ENCODE data around the gene RPL6.

Gene RPL6

DNA sequence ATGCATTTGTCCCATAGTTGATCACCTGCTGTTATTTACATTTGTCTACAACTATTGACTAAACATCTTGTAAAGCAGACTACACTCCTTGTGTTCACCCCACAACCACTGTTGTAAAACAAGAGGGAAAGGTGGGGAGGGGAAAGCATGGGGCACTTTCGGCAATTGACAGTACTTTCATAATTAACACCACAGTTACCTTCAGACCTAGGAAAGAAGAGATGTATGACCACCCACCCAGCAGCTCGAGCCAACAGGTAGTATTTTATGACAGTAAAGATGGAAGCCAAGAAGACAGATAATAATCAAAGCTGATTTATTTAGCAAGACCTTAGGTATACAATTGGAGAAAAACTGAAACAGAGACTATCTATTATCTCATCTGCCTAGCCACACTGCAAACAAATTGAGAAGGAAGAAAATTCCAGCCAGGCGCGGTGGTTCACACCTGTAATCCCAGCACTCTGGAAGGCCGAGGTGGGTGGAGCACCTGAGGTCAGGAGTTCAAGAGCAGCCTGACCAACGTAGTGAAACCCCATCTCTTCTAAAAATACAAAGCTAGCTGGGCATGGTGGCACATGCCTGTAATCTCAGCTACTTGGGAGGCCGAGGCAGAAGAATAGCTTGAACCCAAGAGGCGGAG is 38.4 kb downstream of the RPL6 start:
- no peak for ATAC-seq
- no peak for DNase-seq
- H3K9me3 Mint-ChIP-seq, result no peaks in the 10 kb centered on the region
- H3K27me3 Mint-ChIP-seq, result no peaks in the 10 kb centered on the region
- no peak overlapping the region for H3K4me3 Mint-ChIP-seq
- H3K4me1 Mint-ChIP-seq, result peaks cover 13% of the 10 kb centered on the region
- H3K27ac Mint-ChIP-seq, result no peak overlapping the region

DNA sequence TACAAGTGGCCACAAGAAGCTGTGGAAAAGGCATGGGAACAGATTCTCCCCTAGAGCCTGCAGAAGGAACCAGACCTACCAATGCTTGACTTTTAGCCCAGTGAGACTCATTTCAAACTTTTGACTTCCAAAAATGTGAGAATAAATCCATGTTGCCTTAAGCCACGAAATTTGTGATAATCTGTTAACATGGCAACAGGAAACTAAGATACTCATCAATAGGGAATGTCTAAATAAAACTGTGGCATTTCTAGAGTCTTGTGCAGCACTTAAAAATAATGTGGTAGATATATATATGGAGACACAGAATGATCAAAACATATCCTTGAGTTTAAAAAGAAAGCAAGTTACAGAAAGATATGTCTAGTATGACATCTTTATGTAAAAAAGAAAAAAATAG is 39.2 kb downstream of the RPL6 start:
- DNase-seq, result no peak
- H3K27me3 Mint-ChIP-seq, result no peaks in the 10 kb centered on the region
- no peak overlapping the region for H3K4me3 Mint-ChIP-seq
- no peak overlapping the region for H3K27ac Mint-ChIP-seq
- ATAC-seq, result no peak
- H3K9me3 Mint-ChIP-seq, result no peaks in the 10 kb centered on the region
- peaks cover 13% of the 10 kb centered on the region for H3K4me1 Mint-ChIP-seq

DNA sequence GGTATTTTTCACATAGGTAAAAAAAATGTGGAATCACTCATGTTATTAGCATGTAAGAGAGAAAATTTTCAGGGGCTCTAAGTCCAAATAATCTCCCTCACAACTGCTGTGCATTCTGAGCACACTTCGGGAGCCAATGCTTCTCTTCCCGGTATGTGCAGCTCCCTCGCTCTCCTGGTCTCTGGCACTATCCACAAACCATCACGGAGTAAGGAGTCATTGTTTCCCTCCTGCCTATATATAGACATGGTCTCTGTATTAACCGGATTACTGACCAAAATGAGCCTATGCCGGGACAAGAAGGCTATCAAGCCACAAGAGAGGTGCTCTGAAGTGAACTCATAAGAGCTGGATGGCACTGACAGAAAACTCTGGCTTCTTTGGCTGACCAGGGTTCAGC is 40.5 kb downstream of the RPL6 start:
- no peaks in the 10 kb centered on the region for H3K27me3 Mint-ChIP-seq
- H3K27ac Mint-ChIP-seq, result no peak overlapping the region
- peaks cover 8% of the 10 kb centered on the region for H3K4me1 Mint-ChIP-seq
- H3K9me3 Mint-ChIP-seq, result no peaks in the 10 kb centered on the region
- no peak for DNase-seq
- H3K4me3 Mint-ChIP-seq, result no peak overlapping the region
- no peak for ATAC-seq

DNA sequence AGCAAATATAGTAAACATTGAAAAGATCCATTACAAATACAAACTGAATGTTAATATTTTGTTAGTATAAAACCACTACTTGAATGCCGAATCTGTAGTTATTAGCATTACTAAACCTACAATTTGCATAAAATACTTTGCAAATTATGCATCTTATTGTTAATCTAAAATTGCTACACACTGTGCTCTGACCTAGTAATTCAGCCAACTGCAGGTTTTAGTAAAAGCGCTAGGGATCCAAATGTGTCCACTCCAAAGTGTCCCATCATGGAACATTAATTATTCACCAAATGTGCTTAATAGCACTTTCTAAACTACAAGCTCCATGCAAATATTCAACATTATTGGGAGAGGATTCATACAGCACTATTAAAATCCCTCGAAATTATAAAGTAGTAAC is 41.4 kb downstream of the RPL6 start:
- Mint-ChIP-seq H3K27me3 (no peaks in the 10 kb centered on the region), H3K4me3 (no peak overlapping the region)

GRCh38 chr12:112362310-112362709 is 47.1 kb downstream of the RPL6 start:
- DNase-seq, result no peak
- Mint-ChIP-seq H3K4me3 (no peak overlapping the region), H3K9me3 (no peaks in the 10 kb centered on the region), H3K4me1 (peaks cover 5% of the 10 kb centered on the region), H3K27ac (peak overlapping the region in 1 of 2 donors; percentile 15), H3K27me3 (no peaks in the 10 kb centered on the region)
- no peak for ATAC-seq

More for the DNA sequence above, 41.4 kb downstream of the RPL6 start:
- DNase-seq (no peak), ATAC-seq (no peak)
- no peak overlapping the region for H3K27ac Mint-ChIP-seq
- peaks cover 8% of the 10 kb centered on the region for H3K4me1 Mint-ChIP-seq
- H3K9me3 Mint-ChIP-seq, result no peaks in the 10 kb centered on the region

- DNase-seq, result no peak
- no peak for ATAC-seq
- Mint-ChIP-seq H3K4me3 (no peak overlapping the region), H3K4me1 (peaks cover 5% of the 10 kb centered on the region), H3K9me3 (no peaks in the 10 kb centered on the region), H3K27ac (no peak overlapping the region), H3K27me3 (no peaks in the 10 kb centered on the region)
Measured at GRCh38 chr12:112361271-112361670, 48.1 kb downstream of the RPL6 start.

DNA sequence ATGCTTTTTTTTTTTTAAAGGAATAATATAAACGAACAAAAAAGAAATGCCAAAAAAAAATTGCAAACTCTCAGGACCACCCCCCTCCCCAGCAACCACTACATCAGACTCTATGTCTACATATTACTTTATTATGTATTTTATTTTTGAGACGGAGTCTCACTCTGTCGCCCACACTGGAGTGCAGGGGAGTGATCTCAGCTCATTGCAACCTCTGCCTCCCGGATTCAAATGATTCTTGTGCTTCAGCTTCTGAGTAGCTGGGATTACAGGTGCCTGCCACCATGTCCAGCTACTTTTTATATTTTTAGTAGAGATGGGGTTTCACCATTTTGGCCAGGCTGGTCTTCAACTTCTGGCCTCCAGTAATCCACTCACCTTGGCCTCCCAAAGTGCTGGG is 50.1 kb downstream of the RPL6 start:
- no peaks in the 10 kb centered on the region for H3K27me3 Mint-ChIP-seq
- peaks cover 11% of the 10 kb centered on the region for H3K4me1 Mint-ChIP-seq
- no peak overlapping the region for H3K27ac Mint-ChIP-seq
- no peak overlapping the region for H3K4me3 Mint-ChIP-seq
- no peaks in the 10 kb centered on the region for H3K9me3 Mint-ChIP-seq
- ATAC-seq (no peak), DNase-seq (no peak)

- ATAC-seq (no peak), DNase-seq (no peak)
- no peak overlapping the region for H3K27ac Mint-ChIP-seq
- H3K9me3 Mint-ChIP-seq, result no peaks in the 10 kb centered on the region
- H3K4me1 Mint-ChIP-seq, result peaks cover 22% of the 10 kb centered on the region
- H3K4me3 Mint-ChIP-seq, result no peak overlapping the region
- no peaks in the 10 kb centered on the region for H3K27me3 Mint-ChIP-seq
Measured at GRCh38 chr12:112357214-112357613, 52.2 kb downstream of the RPL6 start.

Data from stimulated activated naive CD8-positive, alpha-beta T cell treated with anti-CD3 and anti-CD28 coated beads, Interleukin-15, amount 100 ng/mL, for 72 hours (primary cell).